IMR-90 (cell line): ENCODE measurements around the gene DPRX. TPM values are rescaled to one million over a fixed set of nuclear protein-coding genes. Genes with fewer than 3 reads are reported as not detected.

Experiments used
- ATAC-seq: fragments of 200-7000 bp; cut with Tn5 transposase; 2 replicates; pipeline ENCODE4 v1.9.1; 2020; ENCODE audit warnings: low read depth, mild to moderate bottlenecking, moderate library complexity
- BruUV-seq: library from RNA; stranded (reverse); fragments of 400-500 nt; replicated peaks from 2 replicates; lab custom pipeline; 2021; lab: Mats Ljungman, UMichigan
- CTCF ChIA-PET: fragments of 300-600 bp; formaldehyde crosslinking; extraction: SDS; loops from one replicate; lab custom pipeline; 2021; ENCODE audit warnings: antibody characterized with exemption; lab: Yijun Ruan, JAX
- POLR2A ChIA-PET: fragments of 300-600 bp; sonication (Branson Sonifier 250); formaldehyde crosslinking; loops from one replicate; lab custom pipeline; 2022; ENCODE audit warnings: antibody characterized with exemption; ENCODE audit not compliant: unreplicated experiment; lab: Charles Lee
- DNase-seq: peaks from one replicate; pipeline ENCODE4 v3.0.0; 2013
- H2AFZ ChIP-seq: replicated peaks from 2 replicates; pipeline ENCODE3; 2013; ENCODE audit warnings: low read length, mild to moderate bottlenecking; ENCODE audit not compliant: poor library complexity
- H2AK5ac ChIP-seq: 2 replicates; pipeline ENCODE4 v1.6.1; 2013; ENCODE audit warnings: low read depth, low read length, inconsistent platforms
- H2AK9ac ChIP-seq: replicated peaks from 2 replicates; pipeline ENCODE3; 2013; ENCODE audit warnings: mild to moderate bottlenecking, low read depth, low read length, moderate library complexity; ENCODE audit not compliant: poor library complexity
- H2BK120ac ChIP-seq: 2 replicates; pipeline ENCODE4 v1.6.1; 2013; ENCODE audit warnings: low read depth, low read length, inconsistent platforms
- H2BK15ac ChIP-seq: 3 replicates; pipeline ENCODE4 v1.6.1; 2013; ENCODE audit warnings: low read depth, low read length, inconsistent platforms
- H2BK20ac ChIP-seq: 2 replicates; pipeline ENCODE4 v1.6.1; 2013; ENCODE audit warnings: low read depth, mild to moderate bottlenecking, inconsistent platforms, low read length, moderate library complexity
- H2BK5ac ChIP-seq: 2 replicates; pipeline ENCODE4 v1.6.1; 2013; ENCODE audit warnings: mild to moderate bottlenecking, low read depth, low read length, inconsistent platforms; ENCODE audit not compliant: poor library complexity, severe bottlenecking
- H3K14ac ChIP-seq: replicated peaks from 2 replicates; pipeline ENCODE4 v1.6.1; 2013; ENCODE audit warnings: low read depth, low read length, inconsistent platforms
- H3K18ac ChIP-seq: 2 replicates; pipeline ENCODE4 v1.6.1; 2013; ENCODE audit warnings: low read depth, low read length, control low read depth
- H3K23ac ChIP-seq: 2 replicates; pipeline ENCODE4 v1.6.1; 2013; ENCODE audit warnings: low read depth, low read length, inconsistent platforms
- H3K27ac ChIP-seq: 2 replicates; pipeline ENCODE4 v1.5.1; 2013; ENCODE audit warnings: mild to moderate bottlenecking, control low read depth, low read length; ENCODE audit not compliant: insufficient read depth
- H3K27me3 ChIP-seq: 2 replicates; pipeline ENCODE4 v1.6.1; 2013; ENCODE audit warnings: low read length; ENCODE audit not compliant: control insufficient read depth, insufficient read depth
- H3K36me3 ChIP-seq: 2 replicates; pipeline ENCODE4 v1.6.1; 2013; ENCODE audit warnings: low read length, mixed read lengths; ENCODE audit not compliant: control insufficient read depth, insufficient read depth
- H3K4ac ChIP-seq: 2 replicates; pipeline ENCODE4 v1.6.1; 2013; ENCODE audit warnings: low read depth, low read length, inconsistent platforms
- H3K4me1 ChIP-seq: 2 replicates; pipeline ENCODE4 v1.6.1; 2013; ENCODE audit warnings: low read length, mixed read lengths; ENCODE audit not compliant: control insufficient read depth, insufficient read depth
- H3K4me2 ChIP-seq: 2 replicates; pipeline ENCODE4 v1.6.1; 2013; ENCODE audit warnings: low read depth, mild to moderate bottlenecking, control low read depth, low read length, moderate library complexity
- H3K4me3 ChIP-seq: 2 replicates; pipeline ENCODE4 v1.5.1; 2013; ENCODE audit warnings: low read depth, mild to moderate bottlenecking, control low read depth, low read length, moderate library complexity; ENCODE audit not compliant: insufficient read depth
- H3K56ac ChIP-seq: 2 replicates; pipeline ENCODE4 v1.6.1; 2013; ENCODE audit warnings: low read length, inconsistent platforms; ENCODE audit not compliant: insufficient read depth; ENCODE audit errors: extremely low read depth
- H3K79me1 ChIP-seq, 2 experiments: 2 replicates each; pipeline ENCODE4 v1.6.1; 2013; ENCODE audit warnings: low read length in 2 of 2, inconsistent platforms in 1 of 2, low read depth in 1 of 2
- H3K9ac ChIP-seq: 2 replicates; pipeline ENCODE4 v1.6.1; 2013; ENCODE audit warnings: low read depth, low read length, control low read depth
- H3K9me1 ChIP-seq: 2 replicates; pipeline ENCODE4 v1.6.1; 2013; ENCODE audit warnings: low read length, inconsistent platforms; ENCODE audit not compliant: insufficient read depth
- H3K9me3 ChIP-seq: 2 replicates; pipeline ENCODE4 v1.6.1; 2013; ENCODE audit warnings: low read length; ENCODE audit not compliant: control insufficient read depth, insufficient read depth
- H4K20me1 ChIP-seq: 2 replicates; pipeline ENCODE4 v1.6.1; 2013; ENCODE audit warnings: low read length, inconsistent platforms; ENCODE audit not compliant: insufficient read depth
- H4K5ac ChIP-seq: 2 replicates; pipeline ENCODE4 v1.6.1; 2013; ENCODE audit warnings: mild to moderate bottlenecking, low read depth, low read length, control low read depth
- H4K8ac ChIP-seq, 2 experiments: 2 replicates each; pipeline ENCODE4 v1.6.1; 2013; ENCODE audit warnings: low read depth in 2 of 2, low read length in 2 of 2, control low read depth in 1 of 2, inconsistent platforms in 1 of 2
- H4K91ac ChIP-seq: 2 replicates; pipeline ENCODE4 v1.6.1; 2013; ENCODE audit warnings: low read depth, low read length, inconsistent platforms; ENCODE audit not compliant: insufficient read depth
- CEBPB ChIP-seq: IDR thresholded peaks from 2 replicates; pipeline ENCODE4 v1.6.1; 2012; ENCODE audit warnings: low read depth, low read length, improper control_type of control experiment
- ELK1 ChIP-seq: fragments of 150-350 bp; IDR thresholded peaks from 2 replicates; pipeline ENCODE4 v1.6.1; 2016; ENCODE audit warnings: low read depth, mild to moderate bottlenecking, low read length, moderate library complexity, borderline replicate concordance
- FOS ChIP-seq: fragments of 150-350 bp; IDR thresholded peaks from 2 replicates; pipeline ENCODE4 v1.6.1; 2016; ENCODE audit warnings: low read depth, low read length
- WGBS, 2 experiments: methylation state at CpG; one replicate each; pipeline versions ENCODE4 v1.1.5 to v1.1.7; 2013; ENCODE audit warnings: missing lambda C conversion rate in 2 of 2; ENCODE audit not compliant: insufficient read length in 1 of 2; ENCODE audit errors: extremely low coverage in 2 of 2; 5-methylcytosine and 5-hydroxymethylcytosine counted together
- dilution Hi-C: fragments of 300-500 bp; cut with HindIII; formaldehyde crosslinking; loops from one replicate; pipeline ENCODE4 v1.14.3; 2018; ENCODE audit warnings: low sequenced_read_pairs; ENCODE audit not compliant: unreplicated experiment
- in situ Hi-C: fragments of 300-500 bp; cut with MboI; formaldehyde crosslinking; loops from 3 replicates; pipeline ENCODE4 v1.14.3; 2019; ENCODE audit warnings: low sequenced_read_pairs, inconsistent platforms, mixed read lengths
- intact Hi-C: fragments of 100-400 bp; cut with micrococcal nuclease; formaldehyde crosslinking; loops from 2 replicates; pipeline ENCODE4 v1.10.0; 2022
- polyA plus RNA-seq, 3 experiments: library from polyadenylated mRNA; depleted of rRNA; stranded (reverse); fragments of >200 nt; gene quantifications; 2 replicates each; pipeline ENCODE4 v1.2.3, GENCODE V29; 2012; ENCODE audit warnings: low replicate concordance in 1 of 3
- total RNA-seq: library from RNA; depleted of rRNA; stranded (reverse); fragments of >200 nt; gene quantifications from 2 replicates; pipeline ENCODE4 v1.2.3, GENCODE V29; 2012

Gene DPRX
- total and polyA plus RNA-seq, 2 of the 4 experiments (the other 2 are of a cell fraction) = not detected

- Histone ChIP-seq H2BK20ac (no peak overlapping the region), H3K36me3 (no peaks in the 10 kb centered on the region), H3K4me1 (no peaks in the 10 kb centered on the region), H2BK15ac (no peak overlapping the region), H3K79me1 (no peaks in the 10 kb centered on the region), H4K91ac (no peak overlapping the region), H4K5ac (no peak overlapping the region), H2AFZ (no peak overlapping the region), H3K9me3 (peaks cover 28% of the 10 kb centered on the region), H3K9ac (no peak overlapping the region), H2BK120ac (no peak overlapping the region), H3K18ac (no peak overlapping the region), H2AK5ac (no peak overlapping the region), H3K14ac (no peak overlapping the region), H3K4ac (no peak overlapping the region), H3K27ac (no peak overlapping the region), H2BK5ac (no peak overlapping the region), H4K8ac (no peak overlapping the region), H3K9me1 (no peaks in the 10 kb centered on the region), H3K23ac (no peak overlapping the region), H3K4me3 (no peak overlapping the region), H4K20me1 (no peaks in the 10 kb centered on the region), H2AK9ac (no peak overlapping the region), H3K27me3 (no peaks in the 10 kb centered on the region), H3K4me2 (no peak overlapping the region), H3K56ac (no peak overlapping the region)
- in situ Hi-C loops = no loop called here
- DNase-seq = no peak
- ChIA-PET CTCF (no interaction called here), POLR2A (no interaction called here)
- no TSS peak for BruUV-seq
- no peak for TF ChIP-seq FOS
- no peak for TF ChIP-seq CEBPB
- TF ChIP-seq ELK1 = no peak
- dilution Hi-C loops = no loop called here
- intact Hi-C loops = no loop called here
- 55% methylated on average over 4 of the region's 6 CpGs; no CpG with 5 or more reads in 1 of the 2 experiments for WGBS, 2 experiments
- ATAC-seq = no peak
Observed at GRCh38 chr19:53662209-53662608, 30.4 kb downstream of the DPRX start.
